Erythroblast (primary cell): Measurements from ENCODE around the gene TMEM202.

Experiments used
- GATA1 ChIP-seq: IDR thresholded peaks from 2 replicates; pipeline ENCODE4 v1.6.1; 2011; ENCODE audit warnings: low read depth, mild to moderate bottlenecking, control low read depth, low read length, moderate library complexity
- POLR2A ChIP-seq: IDR thresholded peaks from 2 replicates; pipeline ENCODE4 v1.6.1; 2011; ENCODE audit warnings: mild to moderate bottlenecking, low read length

GRCh38 chr15:72411111-72411510 is 13.0 kb downstream of the TMEM202 start:
- no peak for TF ChIP-seq POLR2A
- no peak for TF ChIP-seq GATA1
